ENCODE measurements around the gene ZNHIT2.

ZNHIT2 gene

DNA sequence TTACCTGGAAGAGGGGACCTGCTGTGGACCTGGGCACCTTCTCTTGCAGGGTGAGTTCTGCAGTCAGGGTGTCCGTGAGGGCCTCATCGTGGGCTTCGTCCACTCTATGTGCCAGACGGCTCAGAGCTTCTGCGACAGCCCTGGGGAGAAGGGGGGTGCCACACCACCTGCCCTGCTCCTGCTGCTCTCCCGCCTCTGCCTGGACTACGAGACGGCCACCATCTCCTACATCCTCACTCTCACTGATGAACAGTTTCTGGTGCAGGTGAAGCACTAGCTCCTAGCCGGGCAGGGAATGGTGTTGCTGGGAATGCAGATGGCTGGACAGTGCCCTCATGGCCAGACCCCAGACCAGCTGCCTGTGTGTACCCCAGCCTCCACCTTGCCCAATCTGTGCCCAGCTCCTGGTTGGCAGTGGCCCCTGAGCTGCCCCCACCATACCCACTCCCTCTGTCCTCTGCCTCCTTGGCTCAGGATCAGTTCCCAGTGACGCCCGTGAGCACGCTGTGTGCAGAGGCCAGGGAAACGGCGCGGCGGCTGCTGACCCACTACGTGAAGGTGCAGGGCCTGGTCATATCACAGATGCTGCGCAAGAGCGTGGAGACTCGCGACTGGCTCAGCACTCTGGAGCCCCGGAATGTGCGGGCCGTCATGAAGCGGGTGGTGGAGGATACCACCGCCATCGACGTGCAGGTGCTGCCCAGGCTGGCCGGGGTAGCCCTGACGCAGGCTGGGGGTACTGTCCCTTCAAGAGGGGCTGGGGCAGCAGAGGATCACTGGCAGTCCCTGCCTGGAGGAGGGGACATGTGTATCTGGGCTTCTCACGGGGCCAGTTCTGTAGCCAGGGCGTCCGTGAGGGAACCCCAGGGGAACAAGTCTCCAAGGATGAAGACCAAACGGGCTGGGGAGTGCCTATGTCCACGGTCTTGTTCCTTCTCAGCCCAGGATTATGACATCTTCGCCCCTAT lies 8.0 kb downstream of the ZNHIT2 start:
- Histone ChIP-seq H3K9me2 (replicated peaks; ENCODE audit: control insufficient read depth, low read length) (no peaks in the 10 kb centered on the region), H3K4me2 (ENCODE audit: low read length) (no peak overlapping the region), H4K20me1 (ENCODE audit: control insufficient read depth, insufficient read depth, low read depth, low read length) (no peaks in the 10 kb centered on the region), H3K9me3 (ENCODE audit: control insufficient read depth, insufficient read depth, low read length) (no peaks in the 10 kb centered on the region), H3K79me2 (ENCODE audit: control insufficient read depth, low read length) (peaks cover 29% of the 10 kb centered on the region), H3K27me3 (ENCODE audit: control insufficient read depth, low read length) (no peaks in the 10 kb centered on the region), H3K27ac (ENCODE audit: low read depth, low read length) (no peak overlapping the region), H3K4me1 (ENCODE audit: control insufficient read depth, low read length) (peaks cover 35% of the 10 kb centered on the region), H3K36me3 (ENCODE audit: control insufficient read depth, low read length) (peaks cover 44% of the 10 kb centered on the region), H3F3A (ENCODE audit: control insufficient read depth, insufficient read depth) (peaks cover 13% of the 10 kb centered on the region), H3K4me3 (ENCODE audit: low read length) (no peak overlapping the region)
- TF ChIP-seq CTCF (IDR thresholded peaks at IDR 0.05; ENCODE audit: low read depth, low read length, poor library complexity, severe bottlenecking) (no peak), EZH2phosphoT487 (IDR thresholded peaks at IDR 0.05; ENCODE audit: borderline replicate concordance, low read length) (no peak)

DNA sequence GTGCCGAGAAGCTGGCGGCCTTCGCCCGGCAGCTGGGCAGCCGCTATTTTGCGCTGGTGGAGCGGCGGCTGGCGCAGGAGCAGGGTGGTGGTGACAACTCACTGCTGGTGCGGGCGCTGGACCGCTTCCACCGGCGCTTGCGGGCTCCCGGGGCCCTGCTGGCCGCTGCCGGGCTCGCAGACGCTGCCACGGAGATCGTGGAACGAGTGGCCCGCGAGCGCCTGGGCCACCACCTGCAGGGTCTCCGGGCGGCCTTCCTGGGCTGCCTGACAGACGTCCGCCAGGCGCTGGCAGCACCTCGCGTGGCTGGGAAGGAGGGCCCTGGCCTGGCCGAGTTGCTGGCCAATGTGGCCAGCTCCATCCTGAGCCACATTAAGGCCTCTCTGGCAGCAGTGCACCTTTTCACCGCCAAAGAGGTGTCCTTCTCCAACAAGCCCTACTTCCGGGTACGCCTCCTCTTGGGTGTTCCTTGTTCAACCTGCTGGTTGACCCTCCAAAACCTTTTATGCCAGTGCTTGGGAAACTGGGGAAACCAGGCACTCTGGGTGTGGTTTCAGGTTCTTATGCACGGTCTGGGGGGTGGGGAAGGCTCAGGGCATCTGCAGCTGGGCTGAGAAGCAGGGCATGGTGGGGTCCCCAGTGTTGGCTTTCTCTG lies 8.9 kb downstream of the ZNHIT2 start:
- H3K9me2 ChIP-seq (replicated peaks; ENCODE audit: control insufficient read depth, low read length) = no peaks in the 10 kb centered on the region
- no peaks in the 10 kb centered on the region for H4K20me1 ChIP-seq (ENCODE audit: control insufficient read depth, insufficient read depth, low read depth, low read length)
- no peaks in the 10 kb centered on the region for H3K27me3 ChIP-seq (ENCODE audit: control insufficient read depth, low read length)
- peaks cover 26% of the 10 kb centered on the region for H3K4me1 ChIP-seq (ENCODE audit: control insufficient read depth, low read length)
- no peaks in the 10 kb centered on the region for H3K9me3 ChIP-seq (ENCODE audit: control insufficient read depth, insufficient read depth, low read length)
- no peak overlapping the region for H3K4me2 ChIP-seq (ENCODE audit: low read length)
- peaks cover 25% of the 10 kb centered on the region for H3K79me2 ChIP-seq (ENCODE audit: control insufficient read depth, low read length)
- no peak overlapping the region for H3K27ac ChIP-seq (ENCODE audit: low read depth, low read length)
- H3K4me3 ChIP-seq (ENCODE audit: low read length) = no peak overlapping the region
- peaks cover 39% of the 10 kb centered on the region for H3K36me3 ChIP-seq (ENCODE audit: control insufficient read depth, low read length)
- peaks cover 10% of the 10 kb centered on the region for H3F3A ChIP-seq (ENCODE audit: control insufficient read depth, insufficient read depth)
- no peak for TF ChIP-seq CTCF (IDR thresholded peaks at IDR 0.05; ENCODE audit: low read depth, low read length, poor library complexity, severe bottlenecking)
- TF ChIP-seq EZH2phosphoT487 (IDR thresholded peaks at IDR 0.05; ENCODE audit: borderline replicate concordance, low read length) = no peak

- no peak overlapping the region for H3K4me3 ChIP-seq (ENCODE audit: low read length)
- H3K4me1 ChIP-seq (ENCODE audit: control insufficient read depth, low read length) = peaks cover 19% of the 10 kb centered on the region
- no peaks in the 10 kb centered on the region for H3K9me2 ChIP-seq (replicated peaks; ENCODE audit: control insufficient read depth, low read length)
- peaks cover 40% of the 10 kb centered on the region for H3K36me3 ChIP-seq (ENCODE audit: control insufficient read depth, low read length)
- no peak overlapping the region for H3K4me2 ChIP-seq (ENCODE audit: low read length)
- peaks cover 26% of the 10 kb centered on the region for H3K79me2 ChIP-seq (ENCODE audit: control insufficient read depth, low read length)
- TF ChIP-seq CTCF (IDR thresholded peaks at IDR 0.05; ENCODE audit: low read depth, low read length, poor library complexity, severe bottlenecking) (no peak), EZH2phosphoT487 (IDR thresholded peaks at IDR 0.05; ENCODE audit: borderline replicate concordance, low read length) (no peak)
- H3K27ac ChIP-seq (ENCODE audit: low read depth, low read length) = no peak overlapping the region
- no peaks in the 10 kb centered on the region for H3K27me3 ChIP-seq (ENCODE audit: control insufficient read depth, low read length)
- H3F3A ChIP-seq (ENCODE audit: control insufficient read depth, insufficient read depth) = peaks cover 5% of the 10 kb centered on the region; the same call in 1 of the 2 replicates
- H3K9me3 ChIP-seq (ENCODE audit: control insufficient read depth, insufficient read depth, low read length) = no peaks in the 10 kb centered on the region
- no peaks in the 10 kb centered on the region for H4K20me1 ChIP-seq (ENCODE audit: control insufficient read depth, insufficient read depth, low read depth, low read length)
Observed at GRCh38 chr11:65107751-65108468, 9.6 kb downstream of the ZNHIT2 start.
